ENCODE results near the gene RRP1.

Gene RRP1

DNA sequence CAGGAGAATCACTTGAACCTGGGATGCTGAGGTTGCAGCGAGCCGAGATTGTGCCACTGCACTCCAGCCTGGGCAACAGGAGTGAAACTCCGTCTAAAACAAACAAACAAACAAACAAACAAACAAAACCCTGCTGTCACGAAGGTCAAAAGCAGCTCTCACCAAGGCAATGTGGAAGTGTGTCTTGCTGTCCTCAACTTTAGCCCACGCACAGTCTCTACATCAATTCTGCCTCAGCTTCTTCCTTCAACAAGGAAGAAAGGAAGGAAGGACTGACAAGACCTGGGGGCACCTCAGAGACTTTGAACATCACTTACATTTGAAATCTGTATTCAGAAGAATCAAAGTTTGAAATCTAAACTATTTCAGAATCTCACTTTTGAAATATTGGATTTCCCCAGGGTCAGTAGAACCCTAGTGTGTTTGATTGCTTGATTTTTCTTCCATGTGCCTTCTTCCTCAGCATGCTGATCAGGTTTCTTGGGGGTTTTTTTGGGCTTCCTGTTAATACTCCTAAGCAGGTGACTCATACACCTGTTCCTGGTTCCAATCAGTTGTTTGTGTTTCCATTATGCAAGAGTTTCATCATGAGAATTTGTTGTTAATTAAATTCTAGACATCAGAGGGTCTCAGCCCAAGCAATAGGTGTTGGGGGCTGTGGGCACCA lies 6.8 kb upstream of the RRP1 start:
- H3K9me3 Mint-ChIP-seq, result no peaks in the 10 kb centered on the region
- H3K27ac Mint-ChIP-seq, result peak overlapping the region; percentile 52
- no peaks in the 10 kb centered on the region for H3K36me3 Mint-ChIP-seq
- peaks cover 35% of the 10 kb centered on the region for H3K4me1 Mint-ChIP-seq
- H3K4me3 Mint-ChIP-seq, result no peak overlapping the region
- DNase-seq (ENCODE audit: low spot score in 2 of 2) (no peak), ATAC-seq (no peak)

DNA sequence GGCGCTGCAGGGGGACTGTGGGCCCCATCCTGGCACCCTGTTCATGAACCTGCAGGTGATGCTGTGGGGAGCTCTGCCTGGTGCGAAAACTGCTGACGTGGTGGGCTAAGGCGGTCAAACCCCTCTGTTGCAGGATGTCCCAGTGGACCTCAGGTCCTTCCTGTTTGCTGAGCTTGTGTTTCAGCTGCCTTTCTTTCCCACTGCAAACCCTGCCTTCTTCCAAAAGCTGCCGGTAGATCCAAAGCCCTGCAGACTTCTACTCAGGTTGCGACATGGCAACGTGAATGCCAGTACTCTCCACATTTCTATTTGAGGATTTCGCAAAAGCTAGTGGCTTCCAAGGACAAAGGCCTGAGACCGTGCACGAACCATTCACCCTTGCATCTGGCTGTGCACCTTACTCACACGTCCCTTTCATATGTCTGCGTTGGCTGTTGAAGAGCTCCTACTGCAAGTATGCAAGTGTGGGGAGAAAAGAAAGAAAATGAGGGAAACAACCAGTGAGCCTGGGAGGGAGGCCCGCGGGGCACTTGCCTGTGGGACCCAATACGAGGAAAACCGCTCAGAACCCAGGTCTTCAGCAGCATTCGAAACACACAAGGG lies 6.2 kb upstream of the RRP1 start:
- H3K27ac Mint-ChIP-seq, result peak overlapping the region; percentile 63
- DNase-seq (ENCODE audit: low spot score in 2 of 2) (no peak), ATAC-seq (no peak)
- H3K9me3 Mint-ChIP-seq, result no peaks in the 10 kb centered on the region
- no peak overlapping the region for H3K4me3 Mint-ChIP-seq
- peaks cover 30% of the 10 kb centered on the region for H3K4me1 Mint-ChIP-seq
- no peaks in the 10 kb centered on the region for H3K36me3 Mint-ChIP-seq

DNA sequence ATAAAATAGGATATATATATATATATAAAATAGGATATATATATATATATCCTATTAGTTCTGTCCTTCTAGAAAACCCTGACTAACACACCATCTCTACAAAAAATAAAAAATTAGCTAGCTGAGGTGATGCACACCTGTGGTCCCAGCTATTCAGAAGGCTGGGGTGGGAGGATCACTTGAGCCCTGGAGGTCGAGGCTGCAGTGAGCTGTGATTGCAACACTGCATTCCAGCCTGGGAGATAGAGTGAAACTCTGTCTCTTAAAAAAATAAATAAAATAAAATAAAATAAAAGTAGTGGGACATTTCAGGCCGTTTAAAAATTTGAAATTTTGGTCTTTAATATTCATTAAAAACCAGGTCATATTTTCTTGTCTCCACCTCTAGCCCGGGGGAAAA lies 4.2 kb upstream of the RRP1 start:
- Mint-ChIP-seq H3K27ac (peak overlapping the region; percentile 60), H3K9me3 (no peaks in the 10 kb centered on the region), H3K36me3 (peaks cover 14% of the 10 kb centered on the region), H3K4me1 (peaks cover 17% of the 10 kb centered on the region), H3K4me3 (no peak overlapping the region)
- no peak for DNase-seq (ENCODE audit: low spot score in 2 of 2)
- no peak for ATAC-seq

DNA sequence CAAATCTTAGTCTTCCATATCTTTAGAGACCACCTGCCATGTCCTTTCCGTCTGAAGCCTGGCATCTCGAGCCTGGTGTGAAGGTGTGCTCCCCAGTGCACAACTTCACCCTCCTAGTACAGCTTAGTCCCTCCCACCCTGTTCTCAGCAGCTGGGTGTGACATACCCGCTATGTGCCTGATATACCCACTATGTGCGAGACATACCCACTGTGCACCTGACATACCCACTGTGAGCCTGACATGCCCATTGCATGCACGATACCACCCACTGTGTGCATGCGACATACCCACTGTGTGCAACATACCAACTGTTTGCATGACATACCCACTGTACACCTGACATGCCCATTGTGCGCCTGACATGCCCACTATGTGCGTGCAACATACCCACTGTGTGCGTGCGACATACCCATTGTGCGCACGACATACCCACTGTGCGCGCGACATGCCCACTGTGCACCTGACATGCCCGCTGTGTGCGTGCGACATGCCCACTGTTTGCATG lies 3.0 kb upstream of the RRP1 start:
- ATAC-seq, result no peak
- no peak overlapping the region for H3K27ac Mint-ChIP-seq

DNA sequence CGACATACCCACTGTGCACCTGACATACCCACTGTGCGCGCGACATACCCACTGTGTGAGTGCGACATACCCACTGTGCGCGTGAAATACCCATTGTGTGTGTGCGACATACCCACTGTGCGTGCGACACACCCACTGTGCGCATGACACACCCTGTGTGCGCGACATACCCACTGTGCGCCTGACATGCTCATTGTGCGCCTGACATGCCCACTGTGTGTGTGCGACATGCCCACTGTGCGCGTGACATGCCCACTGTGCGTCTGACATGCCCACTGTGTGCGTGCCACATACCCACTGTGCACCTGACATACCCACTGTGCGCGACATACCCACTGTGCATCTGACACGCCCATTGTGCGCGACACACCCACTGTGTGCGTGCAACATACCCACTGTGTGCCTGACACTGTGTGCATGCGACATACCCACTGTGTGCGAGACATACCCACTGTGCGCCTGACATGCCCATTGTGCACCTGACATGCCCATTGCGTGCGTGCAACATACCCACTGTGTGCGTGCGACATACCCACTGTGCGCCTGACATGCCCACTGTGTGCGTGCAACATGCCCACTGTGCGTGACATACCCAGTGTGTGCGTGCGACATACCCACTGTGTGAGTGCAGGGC lies 2.5 kb upstream of the RRP1 start:
- peaks cover 28% of the 10 kb centered on the region for H3K36me3 Mint-ChIP-seq
- DNase-seq (ENCODE audit: low spot score in 2 of 2), result no peak
- no peak for ATAC-seq
- no peak overlapping the region for H3K27ac Mint-ChIP-seq
- peaks cover 28% of the 10 kb centered on the region for H3K4me1 Mint-ChIP-seq
- no peaks in the 10 kb centered on the region for H3K9me3 Mint-ChIP-seq
- H3K4me3 Mint-ChIP-seq, result no peak overlapping the region

More for the DNA sequence above, 3.0 kb upstream of the RRP1 start:
- H3K36me3 Mint-ChIP-seq, result peaks cover 22% of the 10 kb centered on the region
- no peak for DNase-seq (ENCODE audit: low spot score in 2 of 2)
- H3K4me1 Mint-ChIP-seq, result peaks cover 25% of the 10 kb centered on the region
- no peaks in the 10 kb centered on the region for H3K9me3 Mint-ChIP-seq
- no peak overlapping the region for H3K4me3 Mint-ChIP-seq

DNA sequence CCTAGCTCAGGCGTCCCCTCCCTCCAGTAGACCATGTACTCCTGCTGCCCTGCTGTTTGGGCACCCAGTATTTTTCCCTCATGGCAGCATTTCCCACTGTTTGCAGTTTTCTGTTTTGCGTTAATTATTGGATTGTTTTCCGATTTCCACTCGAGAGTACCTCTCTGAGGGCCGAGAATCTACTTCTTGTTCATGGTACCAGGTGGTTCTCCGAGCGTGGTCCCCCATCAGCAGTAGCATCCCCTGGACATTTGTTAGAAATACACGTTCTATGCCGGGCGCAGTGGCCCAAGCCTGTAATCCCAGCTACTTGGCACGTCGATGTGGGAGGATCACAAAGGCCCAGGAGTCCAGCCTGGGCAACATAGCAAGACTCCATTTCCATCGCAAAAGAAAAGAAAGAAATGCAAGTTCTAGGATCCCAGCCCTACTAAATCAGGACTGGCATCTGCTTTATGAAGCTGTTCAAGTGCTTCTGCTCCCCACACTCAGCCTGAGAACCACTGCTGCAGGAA lies 690 bp downstream of the RRP1 start:
- peak overlapping the region; percentile 95 for H3K27ac Mint-ChIP-seq
- H3K9me3 Mint-ChIP-seq, result no peaks in the 10 kb centered on the region
- DNase-seq (ENCODE audit: low spot score in 2 of 2) (no peak), ATAC-seq (no peak)
- H3K36me3 Mint-ChIP-seq, result peaks cover 59% of the 10 kb centered on the region
- H3K4me3 Mint-ChIP-seq, result peak overlapping the region; percentile 90
- peaks cover 18% of the 10 kb centered on the region for H3K4me1 Mint-ChIP-seq

DNA sequence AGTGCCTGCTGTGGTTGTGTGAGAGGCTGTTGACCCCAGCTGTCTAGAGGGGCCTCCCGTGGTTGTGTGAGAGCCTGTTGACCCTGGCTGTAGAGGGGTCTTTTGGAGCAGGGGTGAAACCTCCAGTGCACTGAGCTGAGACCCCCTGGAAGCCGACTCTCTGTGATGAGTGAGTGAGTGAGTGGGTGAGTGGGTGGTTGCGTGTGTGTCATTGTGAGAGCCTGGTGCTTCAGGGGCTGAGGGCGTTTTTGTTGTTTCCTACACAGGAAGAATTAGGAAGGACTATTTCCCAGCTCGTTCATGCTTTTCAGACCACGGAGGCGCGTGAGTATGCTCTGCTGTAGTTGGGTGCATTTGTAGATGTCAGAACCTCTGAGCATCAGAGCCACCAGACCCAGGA lies 3.0 kb downstream of the RRP1 start:
- Mint-ChIP-seq H3K36me3 (peaks cover 82% of the 10 kb centered on the region), H3K4me3 (peak overlapping the region; percentile 42), H3K4me1 (peaks cover 18% of the 10 kb centered on the region), H3K27ac (peak overlapping the region; percentile 73), H3K9me3 (no peaks in the 10 kb centered on the region)
- no peak for DNase-seq (ENCODE audit: low spot score in 2 of 2)
- ATAC-seq, result no peak

DNA sequence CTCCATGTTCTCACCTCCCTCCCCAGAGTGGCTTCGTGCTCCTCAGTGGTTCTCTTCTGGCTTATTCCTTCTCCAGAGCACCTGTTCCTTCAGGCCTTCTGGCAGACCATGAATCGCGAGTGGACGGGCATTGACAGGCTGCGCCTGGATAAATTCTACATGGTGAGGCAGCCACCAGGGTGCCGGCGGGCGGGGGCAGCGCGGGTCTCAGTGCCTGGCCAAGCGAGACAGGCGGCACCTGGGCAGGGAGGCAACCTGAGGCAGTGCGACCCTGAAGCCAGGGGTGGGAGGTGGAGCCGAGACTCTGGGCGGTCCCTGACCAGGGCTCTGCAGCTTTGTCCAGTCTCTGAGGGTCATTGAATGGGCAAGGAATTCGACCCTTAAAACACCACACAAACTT lies 3.9 kb downstream of the RRP1 start:
- H3K4me1 Mint-ChIP-seq, result peaks cover 19% of the 10 kb centered on the region
- H3K4me3 Mint-ChIP-seq, result no peak overlapping the region
- H3K27ac Mint-ChIP-seq, result no peak overlapping the region
- ATAC-seq (no peak), DNase-seq (ENCODE audit: low spot score in 2 of 2) (no peak)
- peaks cover 91% of the 10 kb centered on the region for H3K36me3 Mint-ChIP-seq
- H3K9me3 Mint-ChIP-seq, result no peaks in the 10 kb centered on the region

DNA sequence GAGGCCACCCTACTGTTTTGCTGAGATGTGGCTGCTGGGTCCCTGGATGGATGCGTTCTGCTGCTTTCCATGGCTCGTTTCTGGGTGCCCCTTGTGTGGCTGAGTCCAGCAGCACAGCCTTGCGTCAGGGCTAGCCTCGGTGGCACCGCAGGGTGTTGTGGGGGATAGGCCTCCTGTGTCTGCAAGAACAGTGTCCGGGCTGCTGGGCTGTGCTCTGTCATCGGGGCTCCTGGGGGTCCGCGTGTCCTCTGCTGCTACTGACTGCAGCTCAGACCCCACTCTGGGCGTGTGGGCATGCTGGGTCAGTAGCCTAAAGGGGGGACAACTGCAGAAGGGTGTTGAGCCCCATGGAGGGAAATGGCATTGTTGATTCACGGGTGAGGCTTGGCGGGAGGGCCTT lies 4.9 kb downstream of the RRP1 start:
- ATAC-seq, result no peak
- H3K4me3 Mint-ChIP-seq, result no peak overlapping the region
- H3K9me3 Mint-ChIP-seq, result no peaks in the 10 kb centered on the region
- DNase-seq (ENCODE audit: low spot score in 2 of 2), result no peak
- H3K36me3 Mint-ChIP-seq, result peaks cover 96% of the 10 kb centered on the region
- no peak overlapping the region for H3K27ac Mint-ChIP-seq
- peaks cover 23% of the 10 kb centered on the region for H3K4me1 Mint-ChIP-seq

DNA sequence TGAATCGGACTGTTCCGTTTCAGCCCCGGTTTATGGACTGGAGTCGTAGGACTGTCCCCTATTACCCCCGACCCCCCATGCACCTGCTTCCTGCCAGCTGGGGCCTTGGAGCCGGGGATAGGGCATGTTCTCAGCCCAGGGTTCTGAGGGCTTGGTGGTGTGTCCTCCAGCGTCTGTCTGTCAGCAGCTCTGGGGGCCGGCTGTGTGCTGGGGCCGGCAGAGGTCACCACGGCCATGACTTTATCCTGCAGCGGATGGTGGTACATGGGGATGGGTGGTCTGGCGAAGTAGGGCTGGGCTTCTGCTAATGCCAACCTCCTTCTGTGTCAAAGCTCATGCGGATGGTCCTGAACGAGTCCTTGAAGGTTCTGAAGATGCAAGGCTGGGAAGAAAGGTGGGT lies 5.5 kb downstream of the RRP1 start:
- peaks cover 23% of the 10 kb centered on the region for H3K4me1 Mint-ChIP-seq
- no peaks in the 10 kb centered on the region for H3K9me3 Mint-ChIP-seq
- no peak for ATAC-seq
- peaks cover 96% of the 10 kb centered on the region for H3K36me3 Mint-ChIP-seq
- DNase-seq (ENCODE audit: low spot score in 2 of 2), result no peak
- no peak overlapping the region for H3K4me3 Mint-ChIP-seq
- no peak overlapping the region for H3K27ac Mint-ChIP-seq

DNA sequence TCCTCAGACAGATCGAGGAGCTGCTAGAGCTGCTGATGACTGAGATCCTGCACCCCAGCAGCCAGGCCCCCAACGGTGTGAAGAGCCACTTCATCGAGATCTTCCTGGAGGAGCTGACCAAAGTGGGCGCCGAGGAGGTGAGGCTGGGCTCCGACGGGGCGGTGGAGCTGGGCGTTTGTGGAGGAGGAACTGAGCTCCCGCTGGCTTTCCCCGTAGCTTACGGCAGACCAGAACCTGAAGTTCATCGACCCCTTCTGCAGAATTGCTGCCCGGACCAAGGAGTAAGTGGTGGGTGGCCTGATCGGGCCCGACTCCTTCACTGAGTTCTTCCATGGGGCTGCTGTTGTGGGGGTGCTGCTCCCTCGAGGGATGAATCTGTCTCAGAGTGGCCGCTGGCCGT lies 8.0 kb downstream of the RRP1 start:
- ATAC-seq (no peak), DNase-seq (ENCODE audit: low spot score in 2 of 2) (no peak)
- Mint-ChIP-seq H3K4me1 (peaks cover 7% of the 10 kb centered on the region), H3K27ac (no peak overlapping the region), H3K9me3 (no peaks in the 10 kb centered on the region), H3K4me3 (no peak overlapping the region), H3K36me3 (peaks cover 100% of the 10 kb centered on the region)

DNA sequence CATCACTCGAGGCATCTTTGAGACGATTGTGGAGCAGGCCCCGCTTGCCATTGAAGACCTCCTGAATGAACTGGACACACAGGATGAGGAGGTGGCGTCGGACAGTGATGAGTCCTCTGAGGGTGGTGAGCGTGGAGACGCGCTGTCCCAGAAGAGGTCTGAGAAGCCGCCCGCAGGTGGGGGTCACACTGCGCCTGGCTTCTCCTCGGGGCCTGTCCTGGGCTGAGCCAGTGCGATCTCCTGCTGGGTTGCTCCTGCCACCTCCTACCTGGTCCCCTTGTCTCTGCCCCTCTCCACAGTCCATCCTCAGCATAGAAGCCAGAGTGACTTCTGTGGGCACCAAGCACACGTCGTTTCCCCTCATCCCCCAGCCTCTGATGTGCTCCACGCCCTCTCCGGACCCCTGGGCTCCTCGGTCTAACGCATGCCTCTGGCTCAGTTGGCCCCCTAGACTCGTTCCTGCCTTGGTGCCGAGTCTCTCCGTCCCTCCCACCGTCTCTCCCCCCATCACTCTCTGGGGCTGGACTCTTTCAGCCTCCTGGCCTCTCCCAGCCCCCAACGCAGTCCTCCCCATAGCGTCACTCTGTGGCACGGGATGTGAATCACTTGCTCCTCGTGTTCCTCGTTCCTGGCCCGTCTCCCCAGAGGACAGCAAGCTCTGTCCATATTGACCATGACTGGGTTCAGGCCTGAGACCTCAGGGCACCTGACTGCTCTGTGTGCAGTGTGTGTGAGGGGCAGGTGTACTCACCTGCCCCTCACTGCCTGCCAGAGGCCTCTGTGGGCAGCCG lies 8.7 kb downstream of the RRP1 start:
- ATAC-seq (no peak), DNase-seq (ENCODE audit: low spot score in 2 of 2) (no peak)
- Mint-ChIP-seq H3K27ac (no peak overlapping the region), H3K9me3 (no peaks in the 10 kb centered on the region), H3K4me1 (peaks cover 5% of the 10 kb centered on the region), H3K4me3 (no peak overlapping the region), H3K36me3 (peaks cover 100% of the 10 kb centered on the region)

DNA sequence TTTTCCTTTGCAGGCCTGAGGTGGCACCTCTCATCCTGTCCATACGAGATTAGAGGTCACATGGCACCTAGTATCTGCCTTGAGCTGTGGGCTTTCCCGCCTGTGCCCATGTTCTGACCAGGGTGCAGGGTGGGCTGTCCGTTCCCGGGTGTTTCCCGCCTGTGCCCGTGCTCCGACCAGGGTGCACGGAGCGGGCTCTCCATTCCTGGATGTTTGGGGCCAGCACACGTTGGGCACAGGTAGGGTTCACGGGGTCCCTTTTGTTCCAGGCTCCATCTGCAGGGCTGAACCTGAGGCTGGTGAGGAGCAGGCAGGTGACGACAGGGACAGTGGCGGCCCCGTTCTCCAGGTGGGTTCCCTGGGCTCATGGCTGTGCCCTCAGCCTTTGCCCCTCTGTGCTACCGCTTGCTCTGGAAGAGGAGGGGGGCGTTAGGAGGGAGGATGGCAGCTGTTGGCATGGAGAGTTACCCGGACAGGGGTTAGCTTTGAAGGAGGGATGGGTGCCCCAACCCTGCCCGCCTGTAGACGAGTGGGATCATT lies 10.0 kb downstream of the RRP1 start:
- Mint-ChIP-seq H3K4me3 (no peak overlapping the region), H3K36me3 (peaks cover 99% of the 10 kb centered on the region), H3K4me1 (peaks cover 5% of the 10 kb centered on the region), H3K27ac (no peak overlapping the region), H3K9me3 (no peaks in the 10 kb centered on the region)
- ATAC-seq, result no peak
- DNase-seq (ENCODE audit: low spot score in 2 of 2), result no peak

DNA sequence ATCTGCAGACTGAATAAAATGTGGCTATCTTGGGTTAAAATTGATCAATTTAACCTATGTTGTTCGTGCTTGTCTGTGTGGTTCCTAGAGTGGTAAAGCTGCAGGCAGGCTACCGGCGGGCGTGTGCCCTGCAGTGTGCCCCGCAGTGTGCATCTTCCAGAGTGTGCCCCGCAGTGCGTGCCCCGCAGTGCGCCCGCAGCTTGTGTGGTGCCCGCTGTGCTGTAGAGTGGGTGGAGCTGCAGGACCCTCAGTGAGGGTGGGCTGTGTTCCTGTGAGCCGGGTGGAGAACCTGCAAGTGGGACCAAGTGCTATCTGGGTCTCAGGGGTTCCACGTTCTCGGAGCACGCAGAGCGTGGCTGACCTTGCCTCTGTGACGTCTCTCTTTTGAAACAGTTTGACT lies 10.7 kb downstream of the RRP1 start:
- Mint-ChIP-seq H3K27ac (no peak overlapping the region), H3K4me3 (no peak overlapping the region), H3K9me3 (no peaks in the 10 kb centered on the region), H3K4me1 (peaks cover 5% of the 10 kb centered on the region), H3K36me3 (peaks cover 99% of the 10 kb centered on the region)
- no peak for ATAC-seq
- DNase-seq (ENCODE audit: low spot score in 2 of 2), result no peak

DNA sequence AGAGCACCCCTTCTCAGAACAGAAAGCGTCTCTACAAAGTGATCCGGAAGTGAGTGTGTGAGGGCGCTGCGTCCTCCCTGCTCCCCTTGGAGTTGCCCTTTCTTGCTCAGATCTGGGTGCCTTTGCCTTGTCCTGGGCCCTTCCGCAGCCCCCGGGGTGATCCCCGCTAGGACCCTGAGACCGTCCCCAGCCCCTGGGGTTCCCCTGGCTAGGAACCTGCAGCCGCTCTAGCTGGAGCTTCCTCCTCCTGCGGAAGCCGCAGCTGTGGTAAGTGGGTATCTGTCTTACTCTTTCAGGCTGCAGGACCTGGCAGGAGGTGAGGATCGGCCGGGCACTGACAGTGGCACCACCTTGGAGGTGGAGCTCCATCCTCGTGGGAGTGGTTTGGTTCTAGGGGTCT lies 11.2 kb downstream of the RRP1 start:
- peaks cover 5% of the 10 kb centered on the region for H3K4me1 Mint-ChIP-seq
- peaks cover 99% of the 10 kb centered on the region for H3K36me3 Mint-ChIP-seq
- H3K27ac Mint-ChIP-seq, result peak overlapping the region; percentile 44
- H3K9me3 Mint-ChIP-seq, result no peaks in the 10 kb centered on the region
- ATAC-seq (no peak), DNase-seq (ENCODE audit: low spot score in 2 of 2) (no peak)
- H3K4me3 Mint-ChIP-seq, result no peak overlapping the region
